Endothelial cell of umbilical vein (primary cell): ENCODE results near the gene ANAPC5.

Source experiments
- CTCF ChIP-seq, 2 donors: IDR thresholded peaks; 1 replicate in 1 of 2; 2 replicates in 1 of 2; pipeline ENCODE4 v1.5.1; 2011; ENCODE audit warnings: low read length in 2 of 2, mild to moderate bottlenecking in 2 of 2, moderate library complexity in 2 of 2, control low read depth in 1 of 2, inconsistent platforms in 1 of 2, low read depth in 1 of 2; ENCODE audit not compliant: insufficient read depth in 1 of 2; ENCODE audit errors: extremely low read depth in 1 of 2
- EZH2 ChIP-seq: IDR thresholded peaks from 2 replicates; pipeline ENCODE4 v1.6.1; 2012; ENCODE audit warnings: borderline replicate concordance, low read depth, mild to moderate bottlenecking, moderate library complexity, low read length, inconsistent platforms; ENCODE audit not compliant: severe bottlenecking
- MAX ChIP-seq: IDR thresholded peaks from 2 replicates; pipeline ENCODE4 v1.6.1; 2011; ENCODE audit not compliant: insufficient read depth, insufficient read length
- POLR2A ChIP-seq: IDR thresholded peaks from 2 replicates; pipeline ENCODE4 v1.6.1; 2012; ENCODE audit warnings: low read depth, mild to moderate bottlenecking, control low read depth, low read length

GRCh38 chr12:121301876-121302275 lies 50.3 kb downstream of the ANAPC5 start:
- TF ChIP-seq CTCF (IDR thresholded peaks at IDR 0.05; ENCODE audit: extremely low read depth in 1 of 2, insufficient read depth in 1 of 2, low read depth in 1 of 2, low read length in 2 of 2) (no peak), POLR2A (no peak), MAX (no peak), EZH2 (no peak)
